ENCODE results near the gene SYNDIG1.

GRCh38 chr20:24546232-24546892, 76.9 kb downstream of the SYNDIG1 start:
- TF ChIP-seq CTCF (IDR thresholded peaks at IDR 0.05) = no peak
- TF ChIP-seq POLR2AphosphoS5 (IDR thresholded peaks at IDR 0.05; ENCODE audit: low read depth, low read length) = no peak
- TF ChIP-seq REST (IDR thresholded peaks at IDR 0.05; ENCODE audit: insufficient read depth in 1 of 2, low read depth in 2 of 2, low read length in 1 of 2) = no peak
- TF ChIP-seq SIN3A (IDR thresholded peaks at IDR 0.05; ENCODE audit: borderline replicate concordance, insufficient read depth, low read depth, low read length) = no peak

All from Panc1 (cell line).